Mucosa of gallbladder (tissue), 1 donor: ENCODE results near the gene VPS37C. TPM values are rescaled to one million over a fixed set of nuclear protein-coding genes. Genes with fewer than 3 reads are reported as not detected.
"Not testable (repeated sequence)": the region's sequence is repeated elsewhere in the genome, so short reads cannot be mapped to it uniquely, and the experiment has no call there.

Experiments
- DNase-seq: peaks from one replicate; pipeline ENCODE4 v3.0.0-alpha.2; 2020; ENCODE audit warnings: low spot score
- total RNA-seq: library from RNA; stranded (reverse); gene quantifications from one replicate; pipeline ENCODE4 v1.2.1, GENCODE V29; 2021
- donor health status: DM: no; HTN: no; CAD: no.

Gene VPS37C
- total RNA-seq, 1 donor from 2014 or later: 34.5 TPM

- DNase-seq: no peak
Observed at GRCh38 chr11:61095021-61095420, 66.2 kb downstream of the VPS37C start.

GRCh38 chr11:61094167-61094566, 67.1 kb downstream of the VPS37C start:
- not testable (repeated sequence) for DNase-seq

- no peak for DNase-seq
Observed at GRCh38 chr11:61092908-61093763, 68.1 kb downstream of the VPS37C start.

GRCh38 chr11:61092280-61092766, 68.9 kb downstream of the VPS37C start:
- DNase-seq: no peak

- DNase-seq: no peak
Observed at GRCh38 chr11:61091373-61092279, 69.6 kb downstream of the VPS37C start.

- no peak for DNase-seq
Observed at GRCh38 chr11:61090982-61091372, 70.2 kb downstream of the VPS37C start.

DNA sequence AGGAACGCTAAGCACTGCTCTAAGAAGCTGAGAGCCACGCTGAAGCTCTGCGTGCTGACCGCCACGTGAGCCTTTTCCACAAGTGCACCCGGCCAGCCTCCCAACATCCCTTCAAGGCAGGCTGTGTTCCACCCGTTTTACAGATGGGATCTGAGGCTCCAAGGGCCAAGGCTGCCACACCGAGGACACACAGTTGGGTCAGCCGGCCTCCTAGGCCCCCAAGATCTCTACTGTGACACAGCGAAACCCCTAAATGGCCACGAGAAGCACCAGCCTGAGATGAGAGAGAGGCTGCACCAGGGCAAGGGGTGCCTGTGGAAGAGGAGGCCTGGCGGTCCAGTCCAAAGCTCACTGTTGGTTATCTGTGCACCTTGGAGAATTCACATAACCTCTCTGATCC, 70.7 kb downstream of the VPS37C start:
- no peak for DNase-seq

- no peak for DNase-seq
Observed at GRCh38 chr11:61089806-61090491, 71.3 kb downstream of the VPS37C start.

- no peak for DNase-seq
Observed at GRCh38 chr11:61087426-61088119, 73.7 kb downstream of the VPS37C start.

GRCh38 chr11:61083601-61084147, 77.6 kb downstream of the VPS37C start:
- no peak for DNase-seq

GRCh38 chr11:61082931-61083531, 78.2 kb downstream of the VPS37C start:
- DNase-seq: no peak

DNA sequence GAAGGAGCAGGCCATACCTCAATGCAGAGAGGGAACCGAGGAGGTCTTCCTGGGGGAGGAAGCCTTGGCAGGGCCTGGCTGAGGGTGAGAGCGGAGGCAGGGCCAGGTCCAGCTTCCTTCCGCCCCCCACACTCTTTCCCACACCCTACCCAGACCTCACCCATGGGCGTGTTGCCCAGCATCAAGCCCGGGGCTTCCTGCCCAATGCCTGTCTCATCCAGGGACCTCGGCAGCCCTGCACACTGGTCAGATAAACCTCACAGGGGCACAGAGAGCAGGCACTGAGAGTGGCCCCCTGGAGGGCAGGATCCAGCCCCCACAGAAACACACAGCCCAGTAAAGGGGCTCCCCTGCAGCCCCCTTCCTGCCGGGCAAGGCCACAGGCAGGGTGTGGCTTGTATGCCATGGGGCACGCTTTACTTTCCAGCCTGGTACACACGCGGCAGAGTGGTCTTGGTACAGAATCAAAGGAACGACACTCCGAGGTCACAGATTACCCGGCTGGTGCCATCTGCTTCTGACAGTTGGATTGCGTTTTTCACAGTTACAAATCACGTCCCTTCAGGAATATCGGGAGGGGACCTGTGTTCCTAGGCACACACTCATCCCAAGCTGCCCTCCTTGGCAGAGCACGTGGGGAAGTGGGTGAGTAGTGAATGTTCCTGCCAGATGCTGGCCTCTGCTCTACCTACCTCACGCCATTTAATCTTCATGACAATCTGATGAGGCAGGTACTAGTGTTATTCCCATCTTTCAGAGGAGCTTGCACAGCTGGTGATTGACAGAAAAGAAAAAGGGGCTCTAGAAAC, 79.0 kb downstream of the VPS37C start:
- DNase-seq: no peak

DNA sequence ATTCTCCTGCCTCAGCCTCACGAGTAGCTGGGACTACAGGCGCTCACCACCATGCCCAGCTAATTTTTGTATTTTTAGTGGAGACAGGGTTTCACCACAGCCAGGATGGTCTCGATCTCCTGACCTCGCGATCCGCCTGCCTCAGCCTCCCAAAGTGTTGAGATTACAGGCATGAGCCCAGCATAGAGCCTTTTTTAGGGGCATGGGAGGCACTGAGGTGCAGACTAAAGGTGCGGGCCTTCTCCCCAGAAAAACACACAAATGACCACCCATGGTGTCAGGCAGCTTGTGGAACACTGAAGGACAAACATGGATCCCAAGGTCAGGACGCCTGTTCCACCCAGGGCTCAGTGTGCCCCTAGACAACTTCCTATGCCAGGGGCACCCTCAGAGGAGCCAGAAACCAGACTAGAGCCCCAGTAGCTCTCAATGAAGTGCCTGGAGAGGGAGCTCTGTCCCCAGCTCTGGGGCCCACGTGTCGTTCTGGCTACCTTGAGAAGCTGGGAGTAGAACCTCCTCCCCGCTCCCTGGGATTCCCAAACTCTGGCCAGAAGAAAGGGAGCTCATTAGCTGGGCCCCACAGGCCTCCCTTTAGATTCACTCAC, 80.1 kb downstream of the VPS37C start:
- DNase-seq: no peak

DNA sequence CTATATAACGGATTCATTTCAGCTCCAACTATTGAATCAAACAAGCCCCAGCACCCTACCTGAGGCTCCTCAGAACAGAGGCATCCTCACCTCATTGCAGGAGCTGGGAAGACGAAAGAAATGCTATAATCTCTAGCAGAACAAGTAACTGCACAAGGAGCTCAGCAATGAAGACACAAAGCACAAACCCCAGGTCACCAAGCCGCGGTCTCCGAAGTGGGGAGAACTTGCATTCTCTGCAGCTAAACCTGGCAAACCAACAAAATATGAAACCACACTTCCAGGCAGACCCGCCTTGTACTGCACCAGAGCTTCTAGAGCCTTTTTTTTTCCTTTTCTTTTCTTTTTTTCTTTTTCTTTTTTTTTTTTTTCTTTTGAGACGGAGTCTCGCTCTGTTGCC, 80.7 kb downstream of the VPS37C start:
- DNase-seq: no peak

Other genes starting within 250 kb of the VPS37C start
- 103 TPM for gene TMEM109, start 247.3 kb downstream of the VPS37C start, total RNA-seq
- 18.5 TPM for gene TMEM132A, start 237.0 kb downstream of the VPS37C start, total RNA-seq
- 23.2 TPM for gene SLC15A3, start 209.2 kb downstream of the VPS37C start, total RNA-seq
- gene CD6, start 189.7 kb downstream of the VPS37C start, total RNA-seq: 5.3 TPM
- gene CD5, start 58.9 kb downstream of the VPS37C start, total RNA-seq: 3.5 TPM
- 0.26 TPM for gene PGA3, start 42.1 kb upstream of the VPS37C start, total RNA-seq
- not detected for gene PGA4, start 60.9 kb upstream of the VPS37C start, total RNA-seq
- gene PGA5, start 79.7 kb upstream of the VPS37C start, total RNA-seq: not detected
- gene VWCE, start 133.9 kb upstream of the VPS37C start, total RNA-seq: 0.81 TPM
- 160 TPM for gene DDB1, start 171.7 kb upstream of the VPS37C start, total RNA-seq
- gene TKFC, start 171.8 kb upstream of the VPS37C start, total RNA-seq: 67.8 TPM
- 44.8 TPM for gene CYB561A3, start 200.5 kb upstream of the VPS37C start, total RNA-seq
- 38.4 TPM for gene TMEM138, start 200.9 kb upstream of the VPS37C start, total RNA-seq
- gene TMEM216, start 231.2 kb upstream of the VPS37C start, total RNA-seq: 10.0 TPM